ENCODE measurements around the gene CROCC. TPM values are rescaled to one million over a fixed set of nuclear protein-coding genes. Genes with fewer than 3 reads are reported as not detected.
A peak's percentile ranks its signal among the peaks of the same experiment; 100 is the strongest.
"Not testable (repeated sequence)": the region's sequence is repeated elsewhere in the genome, so short reads cannot be mapped to it uniquely, and the experiment has no call there.

CROCC gene
- total RNA-seq, 1 donor from 2014 or later: 8.9 TPM

GRCh38 chr1:16905110-16905867 is 16.4 kb upstream of the CROCC start:
- DNase-seq: no peak
- peaks cover 13% of the 10 kb centered on the region for H3K4me1 ChIP-seq
- H3K27ac ChIP-seq (replicated peaks): peak overlapping the region; percentile 97
- TF ChIP-seq, protein P1, sequence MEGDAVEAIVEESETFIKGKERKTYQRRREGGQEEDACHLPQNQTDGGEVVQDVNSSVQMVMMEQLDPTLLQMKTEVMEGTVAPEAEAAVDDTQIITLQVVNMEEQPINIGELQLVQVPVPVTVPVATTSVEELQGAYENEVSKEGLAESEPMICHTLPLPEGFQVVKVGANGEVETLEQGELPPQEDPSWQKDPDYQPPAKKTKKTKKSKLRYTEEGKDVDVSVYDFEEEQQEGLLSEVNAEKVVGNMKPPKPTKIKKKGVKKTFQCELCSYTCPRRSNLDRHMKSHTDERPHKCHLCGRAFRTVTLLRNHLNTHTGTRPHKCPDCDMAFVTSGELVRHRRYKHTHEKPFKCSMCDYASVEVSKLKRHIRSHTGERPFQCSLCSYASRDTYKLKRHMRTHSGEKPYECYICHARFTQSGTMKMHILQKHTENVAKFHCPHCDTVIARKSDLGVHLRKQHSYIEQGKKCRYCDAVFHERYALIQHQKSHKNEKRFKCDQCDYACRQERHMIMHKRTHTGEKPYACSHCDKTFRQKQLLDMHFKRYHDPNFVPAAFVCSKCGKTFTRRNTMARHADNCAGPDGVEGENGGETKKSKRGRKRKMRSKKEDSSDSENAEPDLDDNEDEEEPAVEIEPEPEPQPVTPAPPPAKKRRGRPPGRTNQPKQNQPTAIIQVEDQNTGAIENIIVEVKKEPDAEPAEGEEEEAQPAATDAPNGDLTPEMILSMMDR (IDR thresholded peaks at IDR 0.05; ENCODE audit: borderline replicate concordance): no peak
- H3K36me3 ChIP-seq: no peaks in the 10 kb centered on the region
- H3K9me3 ChIP-seq (replicated peaks): peaks cover 16% of the 10 kb centered on the region
- no peaks in the 10 kb centered on the region for H3K27me3 ChIP-seq (ENCODE audit: low read depth)
- intact Hi-C loops (cut with micrococcal nuclease): no loop called here
- H3K4me3 ChIP-seq: peak overlapping the region; percentile 68

- Histone ChIP-seq H3K4me1 (peaks cover 13% of the 10 kb centered on the region), H3K27me3 (ENCODE audit: low read depth) (no peaks in the 10 kb centered on the region), H3K36me3 (no peaks in the 10 kb centered on the region), H3K4me3 (no peak overlapping the region), H3K9me3 (replicated peaks) (peaks cover 16% of the 10 kb centered on the region), H3K27ac (replicated peaks) (peak overlapping the region; percentile 97)
- intact Hi-C loops (cut with micrococcal nuclease): no loop called here
- TF ChIP-seq, protein P1 (IDR thresholded peaks at IDR 0.05; ENCODE audit: borderline replicate concordance): no peak
- no peak for DNase-seq
Measured at GRCh38 chr1:16905868-16906702, 15.6 kb upstream of the CROCC start.

- Histone ChIP-seq H3K36me3 (no peaks in the 10 kb centered on the region), H3K4me3 (no peak overlapping the region), H3K27ac (replicated peaks) (no peak overlapping the region), H3K4me1 (peaks cover 13% of the 10 kb centered on the region), H3K27me3 (ENCODE audit: low read depth) (no peaks in the 10 kb centered on the region), H3K9me3 (replicated peaks) (peaks cover 16% of the 10 kb centered on the region)
- intact Hi-C loops (cut with micrococcal nuclease): no loop called here
- no peak for DNase-seq
- TF ChIP-seq, protein P1 (IDR thresholded peaks at IDR 0.05; ENCODE audit: borderline replicate concordance): no peak
Measured at GRCh38 chr1:16906873-16907272, 14.9 kb upstream of the CROCC start.

DNA sequence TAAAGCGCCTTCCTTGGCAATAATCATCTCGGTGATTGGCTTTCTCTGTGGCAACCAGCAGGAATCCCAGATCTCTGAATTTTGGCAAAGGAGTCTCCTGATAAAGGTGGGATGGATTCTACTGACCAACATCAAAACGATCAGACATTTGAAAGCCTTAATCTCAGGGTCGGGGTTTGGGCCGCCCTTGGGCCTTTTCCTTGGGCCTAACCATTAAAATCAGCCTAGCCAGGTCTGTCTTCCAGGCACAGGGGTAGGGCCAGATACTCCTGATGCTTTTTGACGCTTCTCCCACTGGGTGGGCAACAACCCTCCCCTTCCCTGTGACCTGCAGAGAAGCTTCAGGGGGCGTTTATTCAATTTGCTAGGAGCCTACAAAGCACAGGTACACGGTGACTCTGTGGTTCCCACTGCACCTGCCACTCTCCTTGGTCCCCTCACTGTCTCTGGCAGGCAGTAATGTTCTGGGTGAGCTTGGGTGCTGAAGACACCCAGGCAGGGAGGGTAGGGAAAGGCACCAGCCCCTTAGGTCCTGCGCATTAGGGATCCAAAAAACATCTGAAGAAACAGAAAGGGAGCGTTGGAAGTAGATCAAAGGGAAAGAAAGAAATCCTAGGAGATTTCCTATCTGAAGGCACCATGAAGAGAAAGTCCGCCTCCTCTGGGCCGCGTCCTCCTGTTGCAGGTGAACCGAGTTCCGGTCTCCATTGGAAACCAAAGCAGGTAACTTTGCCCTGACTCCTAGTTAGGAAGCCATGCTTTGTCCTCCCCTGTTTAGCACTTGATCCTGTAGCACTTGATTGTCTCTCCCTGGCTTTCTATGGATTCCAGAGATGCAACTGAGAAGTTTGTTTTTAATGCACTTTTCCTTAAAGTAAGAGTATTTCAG is 13.6 kb upstream of the CROCC start:
- DNase-seq: no peak
- intact Hi-C loops (cut with micrococcal nuclease): no loop called here
- Histone ChIP-seq H3K9me3 (replicated peaks) (peaks cover 16% of the 10 kb centered on the region), H3K4me3 (no peak overlapping the region), H3K27ac (replicated peaks) (no peak overlapping the region), H3K36me3 (no peaks in the 10 kb centered on the region), H3K4me1 (peaks cover 13% of the 10 kb centered on the region), H3K27me3 (ENCODE audit: low read depth) (no peaks in the 10 kb centered on the region)
- TF ChIP-seq, protein P1 (IDR thresholded peaks at IDR 0.05; ENCODE audit: borderline replicate concordance): no peak

GRCh38 chr1:16911851-16912721 is 9.6 kb upstream of the CROCC start:
- DNase-seq; intact Hi-C loops (cut with micrococcal nuclease): not testable (repeated sequence)
- peaks cover 18% of the 10 kb centered on the region for H3K4me1 ChIP-seq

GRCh38 chr1:16912742-16913141 is 9.0 kb upstream of the CROCC start:
- H3K27ac ChIP-seq (replicated peaks); H3K27me3 ChIP-seq (ENCODE audit: low read depth); H3K9me3 ChIP-seq (replicated peaks); H3K36me3 ChIP-seq; intact Hi-C loops (cut with micrococcal nuclease); H3K4me3 ChIP-seq: not testable (repeated sequence)
- H3K4me1 ChIP-seq: peaks cover 18% of the 10 kb centered on the region
- DNase-seq: peak; percentile 15

More at GRCh38 chr1:16911851-16912721, 9.6 kb upstream of the CROCC start:
- not testable (repeated sequence) for H3K9me3 ChIP-seq (replicated peaks); H3K4me3 ChIP-seq; H3K27me3 ChIP-seq (ENCODE audit: low read depth); H3K27ac ChIP-seq (replicated peaks); H3K36me3 ChIP-seq
